HEK293 (cell line): ENCODE results near the gene ZNF785.

Experiments used
- BCL11B ChIP-seq: fragments of 450-650 bp; formaldehyde crosslinking; IDR thresholded peaks from 2 replicates; pipeline ENCODE4 v1.5.1; 2016; ENCODE audit warnings: low read depth, missing biosample characterization, missing genetic modification characterization
- KLF10 ChIP-seq: fragments of 450-650 bp; IDR thresholded peaks from 2 replicates; pipeline ENCODE4 v1.5.1; 2018; ENCODE audit warnings: missing biosample characterization, mild to moderate bottlenecking, missing genetic modification characterization
- KLF16 ChIP-seq: fragments of 450-650 bp; formaldehyde crosslinking; IDR thresholded peaks from 2 replicates; pipeline ENCODE4 v1.5.1; 2017; ENCODE audit warnings: missing biosample characterization, missing genetic modification characterization
- OSR2 ChIP-seq: fragments of 450-650 bp; formaldehyde crosslinking; IDR thresholded peaks from 2 replicates; pipeline ENCODE4 v1.5.1; 2016; ENCODE audit warnings: missing biosample characterization, missing genetic modification characterization
- OVOL3 ChIP-seq: fragments of 450-650 bp; formaldehyde crosslinking; IDR thresholded peaks from 2 replicates; pipeline ENCODE4 v1.5.1; 2016; ENCODE audit warnings: missing biosample characterization, missing genetic modification characterization
- SALL2 ChIP-seq: fragments of 450-650 bp; formaldehyde crosslinking; IDR thresholded peaks from 2 replicates; pipeline ENCODE4 v1.5.0; 2017; ENCODE audit warnings: missing biosample characterization, mild to moderate bottlenecking, missing genetic modification characterization, borderline replicate concordance
- SCRT1 ChIP-seq: fragments of 450-650 bp; formaldehyde crosslinking; IDR thresholded peaks from 2 replicates; pipeline ENCODE4 v1.5.1; 2016; ENCODE audit warnings: missing biosample characterization, missing genetic modification characterization, borderline replicate concordance
- SETDB1 ChIP-seq: IDR thresholded peaks from one replicate; pipeline ENCODE4 v1.6.1; 2017; ENCODE audit warnings: mild to moderate bottlenecking, low read length, moderate library complexity, mixed read lengths; ENCODE audit not compliant: insufficient read length
- WT1 ChIP-seq: fragments of 450-650 bp; formaldehyde crosslinking; IDR thresholded peaks from 2 replicates; pipeline ENCODE4 v1.5.1; 2016; ENCODE audit warnings: missing biosample characterization, missing genetic modification characterization
- ZFP69B ChIP-seq: fragments of 450-650 bp; formaldehyde crosslinking; IDR thresholded peaks from 2 replicates; pipeline ENCODE4 v1.5.1; 2016; ENCODE audit warnings: missing biosample characterization, missing genetic modification characterization
- ZNF121 ChIP-seq: fragments of 450-650 bp; formaldehyde crosslinking; IDR thresholded peaks from 2 replicates; pipeline ENCODE4 v1.5.1; 2016; ENCODE audit warnings: missing biosample characterization, missing genetic modification characterization
- ZNF184 ChIP-seq: fragments of 450-650 bp; IDR thresholded peaks from 2 replicates; pipeline ENCODE4 v1.5.1; 2018; ENCODE audit warnings: missing biosample characterization, mild to moderate bottlenecking, missing genetic modification characterization
- ZNF2 ChIP-seq: fragments of 450-650 bp; formaldehyde crosslinking; IDR thresholded peaks from 2 replicates; pipeline ENCODE4 v1.5.1; 2016; ENCODE audit warnings: missing biosample characterization, missing genetic modification characterization
- ZNF202 ChIP-seq: fragments of 450-650 bp; formaldehyde crosslinking; IDR thresholded peaks from 2 replicates; pipeline ENCODE4 v1.5.1; 2016; ENCODE audit warnings: missing biosample characterization, missing genetic modification characterization, borderline replicate concordance
- ZNF211 ChIP-seq: fragments of 450-650 bp; formaldehyde crosslinking; IDR thresholded peaks from 2 replicates; pipeline ENCODE4 v1.5.1; 2016; ENCODE audit warnings: low read depth, missing biosample characterization, missing genetic modification characterization
- ZNF24 ChIP-seq: fragments of 450-650 bp; formaldehyde crosslinking; IDR thresholded peaks from 2 replicates; pipeline ENCODE4 v1.5.1; 2016; ENCODE audit warnings: missing biosample characterization, missing genetic modification characterization
- ZNF366 ChIP-seq: fragments of 450-650 bp; formaldehyde crosslinking; conservative IDR thresholded peaks from 2 replicates; pipeline ENCODE4 v1.5.1; 2016; ENCODE audit warnings: missing biosample characterization, missing genetic modification characterization
- ZNF416 ChIP-seq: fragments of 450-650 bp; formaldehyde crosslinking; IDR thresholded peaks from 2 replicates; pipeline ENCODE4 v1.5.1; 2016; ENCODE audit warnings: missing biosample characterization, missing genetic modification characterization
- ZNF561 ChIP-seq: fragments of 450-650 bp; IDR thresholded peaks from 2 replicates; pipeline ENCODE4 v1.5.1; 2018; ENCODE audit warnings: missing biosample characterization, missing genetic modification characterization, borderline replicate concordance
- ZNF571 ChIP-seq: fragments of 450-650 bp; formaldehyde crosslinking; IDR thresholded peaks from 2 replicates; pipeline ENCODE4 v1.5.0; 2017; ENCODE audit warnings: missing biosample characterization, missing genetic modification characterization
- ZNF660 ChIP-seq: fragments of 450-650 bp; IDR thresholded peaks from 2 replicates; pipeline ENCODE4 v1.5.1; 2018; ENCODE audit warnings: missing biosample characterization, mild to moderate bottlenecking, missing genetic modification characterization
- ZNF670 ChIP-seq: fragments of 450-650 bp; formaldehyde crosslinking; IDR thresholded peaks from 2 replicates; pipeline ENCODE4 v1.5.1; 2016; ENCODE audit warnings: missing biosample characterization, missing genetic modification characterization, low read depth
- TF ChIP-seq, protein P1 (sequence below): fragments of 450-650 bp; formaldehyde crosslinking; IDR thresholded peaks from 2 replicates; pipeline ENCODE4 v1.5.1; 2017; ENCODE audit warnings: missing biosample characterization, missing genetic modification characterization
- TF ChIP-seq, protein P2 (sequence below): fragments of 450-650 bp; formaldehyde crosslinking; conservative IDR thresholded peaks from 2 replicates; pipeline ENCODE4 v1.5.1; 2016; ENCODE audit warnings: low read depth, missing biosample characterization, missing genetic modification characterization
- TF ChIP-seq, protein P3 (sequence below): fragments of 450-650 bp; formaldehyde crosslinking; IDR thresholded peaks from 2 replicates; pipeline ENCODE4 v1.5.1; 2016; ENCODE audit warnings: missing biosample characterization, missing genetic modification characterization
- TF ChIP-seq, protein P4 (sequence below): fragments of 450-650 bp; formaldehyde crosslinking; IDR thresholded peaks from 2 replicates; pipeline ENCODE4 v1.5.1; 2016; ENCODE audit warnings: missing biosample characterization, missing genetic modification characterization
- TF ChIP-seq, protein P5 (sequence below): fragments of 450-650 bp; formaldehyde crosslinking; IDR thresholded peaks from 2 replicates; pipeline ENCODE4 v1.5.1; 2016; ENCODE audit warnings: missing biosample characterization, missing genetic modification characterization

Gene ZNF785

DNA sequence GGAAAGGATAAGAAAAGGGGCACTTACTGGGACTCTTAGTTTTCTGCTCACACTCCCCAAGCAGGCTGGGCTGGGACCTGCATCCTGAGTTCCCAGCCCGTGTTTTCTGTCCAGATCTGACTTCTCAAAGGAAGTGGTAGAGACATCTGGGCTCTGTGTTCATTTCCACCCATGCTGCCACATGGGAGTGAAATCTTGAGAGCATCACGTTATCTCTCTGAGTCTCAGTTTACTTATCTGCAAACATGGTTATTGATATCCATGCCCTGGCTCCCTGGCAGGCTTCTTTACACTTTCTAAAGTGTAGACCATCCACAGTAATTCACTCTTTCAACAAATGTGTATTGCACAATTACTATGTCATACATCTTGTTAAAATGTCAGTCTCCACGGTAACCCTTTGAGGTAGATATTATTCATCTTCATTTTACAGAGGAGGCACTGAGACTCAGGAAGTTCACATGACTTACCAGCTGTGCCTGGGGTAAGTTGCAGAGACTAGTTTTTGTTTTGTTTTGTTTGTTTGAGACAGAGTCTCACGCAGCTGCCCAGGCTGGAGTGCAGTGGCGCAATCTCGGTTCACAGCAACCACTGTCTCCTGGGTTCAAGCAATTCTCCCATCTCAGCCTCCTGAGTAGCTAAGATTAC lies 17.4 kb downstream of the ZNF785 start (continued):
- TF ChIP-seq SALL2 (no peak), KLF16 (no peak), ZNF366 (tag by site-specific recombination) (peak; percentile 82), ZNF561 (tag by site-specific recombination) (peak; percentile 75), OVOL3 (tag by site-specific recombination) (no peak), ZNF660 (0 out of 2 replicates have a peak, but pooled peaks have one; percentile 48), SCRT1 (tag by site-specific recombination) (no peak), ZNF211 (tag by site-specific recombination) (no peak), ZNF670 (tag by site-specific recombination) (no peak), SETDB1 (no peak), ZNF416 (tag by site-specific recombination) (no peak), ZNF24 (peak; percentile 84), ZNF121 (no peak; the same call in 1 of the 2 replicates), ZNF571 (tag by site-specific recombination) (no peak), OSR2 (tag by site-specific recombination) (peak; percentile 76), ZNF184 (tag by site-specific recombination) (0 out of 2 replicates have a peak, but pooled peaks have one; percentile 41), WT1 (tag by site-specific recombination) (peak; percentile 40; the same call in 1 of the 2 replicates), ZNF2 (tag by site-specific recombination) (peak; percentile 81), ZNF202 (tag by site-specific recombination) (no peak), BCL11B (no peak), KLF10 (peak; percentile 78; the same call in 1 of the 2 replicates), ZFP69B (tag by site-specific recombination) (no peak)
- TF ChIP-seq, protein P1, sequence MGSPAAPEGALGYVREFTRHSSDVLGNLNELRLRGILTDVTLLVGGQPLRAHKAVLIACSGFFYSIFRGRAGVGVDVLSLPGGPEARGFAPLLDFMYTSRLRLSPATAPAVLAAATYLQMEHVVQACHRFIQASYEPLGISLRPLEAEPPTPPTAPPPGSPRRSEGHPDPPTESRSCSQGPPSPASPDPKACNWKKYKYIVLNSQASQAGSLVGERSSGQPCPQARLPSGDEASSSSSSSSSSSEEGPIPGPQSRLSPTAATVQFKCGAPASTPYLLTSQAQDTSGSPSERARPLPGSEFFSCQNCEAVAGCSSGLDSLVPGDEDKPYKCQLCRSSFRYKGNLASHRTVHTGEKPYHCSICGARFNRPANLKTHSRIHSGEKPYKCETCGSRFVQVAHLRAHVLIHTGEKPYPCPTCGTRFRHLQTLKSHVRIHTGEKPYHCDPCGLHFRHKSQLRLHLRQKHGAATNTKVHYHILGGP (tag by site-specific recombination), result no peak
- TF ChIP-seq, protein P2, sequence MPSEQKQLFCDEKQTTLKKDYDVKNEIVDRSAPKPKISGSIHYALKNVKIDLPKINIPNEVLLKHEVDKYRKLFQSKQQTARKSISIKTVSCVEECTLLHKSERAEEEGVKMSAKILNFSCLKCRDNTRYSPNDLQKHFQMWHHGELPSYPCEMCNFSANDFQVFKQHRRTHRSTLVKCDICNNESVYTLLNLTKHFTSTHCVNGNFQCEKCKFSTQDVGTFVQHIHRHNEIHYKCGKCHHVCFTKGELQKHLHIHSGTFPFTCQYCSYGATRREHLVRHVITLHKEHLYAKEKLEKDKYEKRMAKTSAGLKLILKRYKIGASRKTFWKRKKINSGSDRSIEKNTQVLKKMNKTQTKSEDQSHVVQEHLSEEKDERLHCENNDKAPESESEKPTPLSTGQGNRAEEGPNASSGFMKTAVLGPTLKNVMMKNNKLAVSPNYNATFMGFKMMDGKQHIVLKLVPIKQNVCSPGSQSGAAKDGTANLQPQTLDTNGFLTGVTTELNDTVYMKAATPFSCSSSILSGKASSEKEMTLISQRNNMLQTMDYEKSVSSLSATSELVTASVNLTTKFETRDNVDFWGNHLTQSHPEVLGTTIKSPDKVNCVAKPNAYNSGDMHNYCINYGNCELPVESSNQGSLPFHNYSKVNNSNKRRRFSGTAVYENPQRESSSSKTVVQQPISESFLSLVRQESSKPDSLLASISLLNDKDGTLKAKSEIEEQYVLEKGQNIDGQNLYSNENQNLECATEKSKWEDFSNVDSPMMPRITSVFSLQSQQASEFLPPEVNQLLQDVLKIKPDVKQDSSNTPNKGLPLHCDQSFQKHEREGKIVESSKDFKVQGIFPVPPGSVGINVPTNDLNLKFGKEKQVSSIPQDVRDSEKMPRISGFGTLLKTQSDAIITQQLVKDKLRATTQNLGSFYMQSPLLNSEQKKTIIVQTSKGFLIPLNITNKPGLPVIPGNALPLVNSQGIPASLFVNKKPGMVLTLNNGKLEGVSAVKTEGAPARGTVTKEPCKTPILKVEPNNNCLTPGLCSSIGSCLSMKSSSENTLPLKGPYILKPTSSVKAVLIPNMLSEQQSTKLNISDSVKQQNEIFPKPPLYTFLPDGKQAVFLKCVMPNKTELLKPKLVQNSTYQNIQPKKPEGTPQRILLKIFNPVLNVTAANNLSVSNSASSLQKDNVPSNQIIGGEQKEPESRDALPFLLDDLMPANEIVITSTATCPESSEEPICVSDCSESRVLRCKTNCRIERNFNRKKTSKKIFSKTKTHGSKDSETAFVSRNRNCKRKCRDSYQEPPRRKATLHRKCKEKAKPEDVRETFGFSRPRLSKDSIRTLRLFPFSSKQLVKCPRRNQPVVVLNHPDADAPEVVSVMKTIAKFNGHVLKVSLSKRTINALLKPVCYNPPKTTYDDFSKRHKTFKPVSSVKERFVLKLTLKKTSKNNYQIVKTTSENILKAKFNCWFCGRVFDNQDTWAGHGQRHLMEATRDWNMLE (tag by site-specific recombination), result 0 out of 2 replicates have a peak, but pooled peaks have one; percentile 21
- TF ChIP-seq, protein P3, sequence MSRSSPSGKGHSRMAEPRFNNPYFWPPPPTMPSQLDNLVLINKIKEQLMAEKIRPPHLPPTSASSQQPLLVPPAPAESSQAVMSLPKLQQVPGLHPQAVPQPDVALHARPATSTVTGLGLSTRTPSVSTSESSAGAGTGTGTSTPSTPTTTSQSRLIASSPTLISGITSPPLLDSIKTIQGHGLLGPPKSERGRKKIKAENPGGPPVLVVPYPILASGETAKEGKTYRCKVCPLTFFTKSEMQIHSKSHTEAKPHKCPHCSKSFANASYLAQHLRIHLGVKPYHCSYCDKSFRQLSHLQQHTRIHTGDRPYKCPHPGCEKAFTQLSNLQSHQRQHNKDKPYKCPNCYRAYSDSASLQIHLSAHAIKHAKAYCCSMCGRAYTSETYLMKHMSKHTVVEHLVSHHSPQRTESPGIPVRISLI (tag by site-specific recombination), result no peak
- TF ChIP-seq, protein P4, sequence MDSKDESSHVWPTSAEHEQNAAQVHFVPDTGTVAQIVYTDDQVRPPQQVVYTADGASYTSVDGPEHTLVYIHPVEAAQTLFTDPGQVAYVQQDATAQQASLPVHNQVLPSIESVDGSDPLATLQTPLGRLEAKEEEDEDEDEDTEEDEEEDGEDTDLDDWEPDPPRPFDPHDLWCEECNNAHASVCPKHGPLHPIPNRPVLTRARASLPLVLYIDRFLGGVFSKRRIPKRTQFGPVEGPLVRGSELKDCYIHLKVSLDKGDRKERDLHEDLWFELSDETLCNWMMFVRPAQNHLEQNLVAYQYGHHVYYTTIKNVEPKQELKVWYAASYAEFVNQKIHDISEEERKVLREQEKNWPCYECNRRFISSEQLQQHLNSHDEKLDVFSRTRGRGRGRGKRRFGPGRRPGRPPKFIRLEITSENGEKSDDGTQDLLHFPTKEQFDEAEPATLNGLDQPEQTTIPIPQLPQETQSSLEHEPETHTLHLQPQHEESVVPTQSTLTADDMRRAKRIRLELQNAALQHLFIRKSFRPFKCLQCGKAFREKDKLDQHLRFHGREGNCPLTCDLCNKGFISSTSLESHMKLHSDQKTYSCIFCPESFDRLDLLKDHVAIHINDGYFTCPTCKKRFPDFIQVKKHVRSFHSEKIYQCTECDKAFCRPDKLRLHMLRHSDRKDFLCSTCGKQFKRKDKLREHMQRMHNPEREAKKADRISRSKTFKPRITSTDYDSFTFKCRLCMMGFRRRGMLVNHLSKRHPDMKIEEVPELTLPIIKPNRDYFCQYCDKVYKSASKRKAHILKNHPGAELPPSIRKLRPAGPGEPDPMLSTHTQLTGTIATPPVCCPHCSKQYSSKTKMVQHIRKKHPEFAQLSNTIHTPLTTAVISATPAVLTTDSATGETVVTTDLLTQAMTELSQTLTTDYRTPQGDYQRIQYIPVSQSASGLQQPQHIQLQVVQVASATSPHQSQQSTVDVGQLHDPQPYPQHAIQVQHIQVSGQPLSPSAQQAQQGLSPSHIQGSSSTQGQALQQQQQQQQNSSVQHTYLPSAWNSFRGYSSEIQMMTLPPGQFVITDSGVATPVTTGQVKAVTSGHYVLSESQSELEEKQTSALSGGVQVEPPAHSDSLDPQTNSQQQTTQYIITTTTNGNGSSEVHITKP (tag by site-specific recombination), result peak; percentile 66
- TF ChIP-seq, protein P5, sequence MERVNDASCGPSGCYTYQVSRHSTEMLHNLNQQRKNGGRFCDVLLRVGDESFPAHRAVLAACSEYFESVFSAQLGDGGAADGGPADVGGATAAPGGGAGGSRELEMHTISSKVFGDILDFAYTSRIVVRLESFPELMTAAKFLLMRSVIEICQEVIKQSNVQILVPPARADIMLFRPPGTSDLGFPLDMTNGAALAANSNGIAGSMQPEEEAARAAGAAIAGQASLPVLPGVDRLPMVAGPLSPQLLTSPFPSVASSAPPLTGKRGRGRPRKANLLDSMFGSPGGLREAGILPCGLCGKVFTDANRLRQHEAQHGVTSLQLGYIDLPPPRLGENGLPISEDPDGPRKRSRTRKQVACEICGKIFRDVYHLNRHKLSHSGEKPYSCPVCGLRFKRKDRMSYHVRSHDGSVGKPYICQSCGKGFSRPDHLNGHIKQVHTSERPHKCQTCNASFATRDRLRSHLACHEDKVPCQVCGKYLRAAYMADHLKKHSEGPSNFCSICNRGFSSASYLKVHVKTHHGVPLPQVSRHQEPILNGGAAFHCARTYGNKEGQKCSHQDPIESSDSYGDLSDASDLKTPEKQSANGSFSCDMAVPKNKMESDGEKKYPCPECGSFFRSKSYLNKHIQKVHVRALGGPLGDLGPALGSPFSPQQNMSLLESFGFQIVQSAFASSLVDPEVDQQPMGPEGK (tag by site-specific recombination), result peak; percentile 60
